Keratinocyte (primary cell): ENCODE data around the gene PKHD1. TPM values are rescaled to one million over a fixed set of nuclear protein-coding genes. Genes with fewer than 3 reads are reported as not detected.

ENCODE experiments used
- DNase-seq: peaks from one replicate; pipeline ENCODE4 v3.0.0-alpha.2; 2011; ENCODE audit warnings: low read depth, missing footprints, low spot score
- FAIRE-seq: peaks from 2 replicates; lab custom pipeline; 2011; peaks lifted over from hg19 to GRCh38; lab: Jason Lieb, UNC
- H2AFZ ChIP-seq: 2 replicates; pipeline ENCODE4 v1.6.0; 2012; ENCODE audit warnings: low read length, control low read depth, inconsistent platforms; ENCODE audit not compliant: control insufficient read depth
- H3K27ac ChIP-seq: 2 replicates; pipeline ENCODE4 v1.5.1; 2011; ENCODE audit warnings: low read length; ENCODE audit not compliant: control insufficient read depth, insufficient read depth
- H3K27me3 ChIP-seq: 3 replicates; pipeline ENCODE4 v1.6.0; 2011; ENCODE audit warnings: low read length; ENCODE audit not compliant: control insufficient read depth, insufficient read depth; ENCODE audit errors: extremely low read depth
- H3K36me3 ChIP-seq, 2 experiments: 2 replicates in 1 of 2; 3 replicates in 1 of 2; pipeline ENCODE4 v1.5.1; 2011; ENCODE audit warnings: low read length in 2 of 2, mild to moderate bottlenecking in 1 of 2; ENCODE audit not compliant: control insufficient read depth in 2 of 2, insufficient read depth in 2 of 2; ENCODE audit errors: extremely low read depth in 1 of 2
- H3K4me1 ChIP-seq: 3 replicates; pipeline ENCODE4 v1.5.1; 2011; ENCODE audit warnings: low read length; ENCODE audit not compliant: control insufficient read depth, insufficient read depth; ENCODE audit errors: extremely low read depth
- H3K4me2 ChIP-seq: 3 replicates; pipeline ENCODE4 v1.6.0; 2011; ENCODE audit warnings: low read depth, low read length; ENCODE audit not compliant: control insufficient read depth, insufficient read depth; ENCODE audit errors: extremely low read depth
- H3K4me3 ChIP-seq, 3 experiments: fragments of 200-600 bp in 1 of 3; sonication (generic) in 1 of 3; 2 replicates in 2 of 3; 3 replicates in 1 of 3; pipeline ENCODE4 v1.5.1; 2011 to 2016; ENCODE audit warnings: low read length in 3 of 3, mild to moderate bottlenecking in 3 of 3, control low read depth in 2 of 3, inconsistent platforms in 1 of 3, low read depth in 1 of 3, mixed read lengths in 1 of 3, mixed run types in 1 of 3, moderate library complexity in 1 of 3; ENCODE audit not compliant: control insufficient read depth in 2 of 3, insufficient read depth in 2 of 3; ENCODE audit errors: extremely low read depth in 1 of 3
- H3K79me2 ChIP-seq: 2 replicates; pipeline ENCODE4 v1.6.0; 2012; ENCODE audit warnings: low read length; ENCODE audit not compliant: control insufficient read depth, insufficient read depth
- H3K9ac ChIP-seq: 3 replicates; pipeline ENCODE4 v1.6.0; 2011; ENCODE audit warnings: low read length; ENCODE audit not compliant: control insufficient read depth, insufficient read depth; ENCODE audit errors: extremely low read depth
- H3K9me1 ChIP-seq: 3 replicates; pipeline ENCODE4 v1.6.0; 2011; ENCODE audit warnings: low read length; ENCODE audit not compliant: control insufficient read depth, insufficient read depth; ENCODE audit errors: extremely low read depth
- H3K9me3 ChIP-seq: 2 replicates; pipeline ENCODE4 v1.5.1; 2012; ENCODE audit warnings: low read depth, low read length; ENCODE audit not compliant: control insufficient read depth
- H4K20me1 ChIP-seq: 3 replicates; pipeline ENCODE4 v1.6.0; 2011; ENCODE audit warnings: low read length; ENCODE audit not compliant: control insufficient read depth, insufficient read depth; ENCODE audit errors: extremely low read depth
- EZH2 ChIP-seq: IDR thresholded peaks from one replicate; pipeline ENCODE4 v1.6.1; 2012; ENCODE audit warnings: inconsistent platforms, mild to moderate bottlenecking, low read length, moderate library complexity
- dilution Hi-C: fragments of 300-500 bp; cut with MboI; formaldehyde crosslinking; loops from one replicate; pipeline ENCODE4 v1.7.0; 2020; ENCODE audit warnings: low sequenced_read_pairs; ENCODE audit not compliant: extremely low pct_ligation_motif_present
- polyA plus RNA-seq, 5 experiments: library from polyadenylated mRNA; depleted of rRNA in 3 of 5; stranded (reverse) in 3 of 5; stranded (forward) in 1 of 5; unstranded in 1 of 5; fragments of >200 nt; gene quantifications; 1 replicate in 1 of 5; 2 replicates in 3 of 5; 3 replicates in 1 of 5; pipeline versions ENCODE4 v1.2.1 to v1.2.3, GENCODE V29; 2011 to 2012; ENCODE audit warnings: missing spikeins in 2 of 5, low read depth in 1 of 5, low replicate concordance in 1 of 5
- TF ChIP-seq, protein P1 (sequence below), 3 experiments: IDR thresholded peaks in 1 of 3; conservative IDR thresholded peaks in 1 of 3; optimal IDR thresholded peaks in 1 of 3; 2 replicates in 2 of 3; 3 replicates in 1 of 3; pipeline versions ENCODE3 to v1.5.1; 2011; ENCODE audit warnings: low read length in 3 of 3, mild to moderate bottlenecking in 3 of 3, moderate library complexity in 2 of 3, control low read depth in 1 of 3, inconsistent platforms in 1 of 3; ENCODE audit not compliant: insufficient read depth in 2 of 3; ENCODE audit errors: extremely low read depth in 1 of 3

Gene PKHD1
- polyA plus RNA-seq, 1 donor (not counting 4 experiments of a cell fraction or from before 2014, with no cell fraction given), result under 0.01 TPM

DNA sequence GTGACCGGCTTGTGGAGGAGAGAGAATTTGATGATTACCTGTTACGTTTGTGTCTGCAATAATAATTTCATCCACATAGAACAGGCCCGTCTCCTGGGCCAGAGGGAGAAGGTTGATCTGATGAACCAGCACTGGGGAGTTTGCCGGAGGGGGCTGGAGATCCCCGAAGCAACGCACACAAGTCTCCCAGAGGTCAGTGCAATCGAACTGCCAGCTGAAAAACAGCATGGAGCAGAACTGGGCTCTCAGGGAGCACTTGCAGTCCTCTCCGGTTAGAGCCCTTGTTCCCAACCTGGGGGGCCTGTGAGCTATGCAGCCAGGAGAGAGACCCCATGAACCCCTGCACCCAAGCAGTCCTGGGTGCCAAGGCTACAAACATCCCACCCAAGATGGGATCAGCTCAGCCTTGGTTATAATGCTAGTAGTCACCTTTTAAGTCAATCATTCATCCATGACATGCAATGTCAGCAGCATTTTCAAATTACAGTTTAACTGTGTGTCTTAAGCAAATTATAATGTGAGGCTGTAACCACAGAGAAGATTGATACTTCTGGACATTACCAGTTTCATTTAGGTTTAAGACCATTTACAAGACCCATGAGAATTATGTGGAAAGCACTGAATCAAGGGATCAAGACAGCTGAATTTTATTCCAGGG is 34.2 kb downstream of the PKHD1 start:
- H3K27ac ChIP-seq, result no peak overlapping the region
- FAIRE-seq (no peak), DNase-seq (no peak)
- dilution Hi-C loops, result no loop called here
- no peaks in the 10 kb centered on the region for H3K9me3 ChIP-seq
- no peaks in the 10 kb centered on the region for H3K79me2 ChIP-seq
- no peak overlapping the region for H2AFZ ChIP-seq
- no peaks in the 10 kb centered on the region for H3K4me1 ChIP-seq
- H3K36me3 ChIP-seq, result no peaks in the 10 kb centered on the region
- no peaks in the 10 kb centered on the region for H3K27me3 ChIP-seq
- TF ChIP-seq, protein P1, sequence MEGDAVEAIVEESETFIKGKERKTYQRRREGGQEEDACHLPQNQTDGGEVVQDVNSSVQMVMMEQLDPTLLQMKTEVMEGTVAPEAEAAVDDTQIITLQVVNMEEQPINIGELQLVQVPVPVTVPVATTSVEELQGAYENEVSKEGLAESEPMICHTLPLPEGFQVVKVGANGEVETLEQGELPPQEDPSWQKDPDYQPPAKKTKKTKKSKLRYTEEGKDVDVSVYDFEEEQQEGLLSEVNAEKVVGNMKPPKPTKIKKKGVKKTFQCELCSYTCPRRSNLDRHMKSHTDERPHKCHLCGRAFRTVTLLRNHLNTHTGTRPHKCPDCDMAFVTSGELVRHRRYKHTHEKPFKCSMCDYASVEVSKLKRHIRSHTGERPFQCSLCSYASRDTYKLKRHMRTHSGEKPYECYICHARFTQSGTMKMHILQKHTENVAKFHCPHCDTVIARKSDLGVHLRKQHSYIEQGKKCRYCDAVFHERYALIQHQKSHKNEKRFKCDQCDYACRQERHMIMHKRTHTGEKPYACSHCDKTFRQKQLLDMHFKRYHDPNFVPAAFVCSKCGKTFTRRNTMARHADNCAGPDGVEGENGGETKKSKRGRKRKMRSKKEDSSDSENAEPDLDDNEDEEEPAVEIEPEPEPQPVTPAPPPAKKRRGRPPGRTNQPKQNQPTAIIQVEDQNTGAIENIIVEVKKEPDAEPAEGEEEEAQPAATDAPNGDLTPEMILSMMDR (optimal IDR thresholded peaks at IDR 0.05 in 1 of 3, IDR thresholded peaks at IDR 0.05 in 1 of 3, conservative IDR thresholded peaks at IDR 0.05 in 1 of 3; ENCODE audit: extremely low read depth in 1 of 3, insufficient read depth in 2 of 3, low read length in 3 of 3), result no peak
- TF ChIP-seq EZH2, result no peak
- no peaks in the 10 kb centered on the region for H4K20me1 ChIP-seq
- H3K4me3 ChIP-seq, result no peak overlapping the region
- no peak overlapping the region for H3K9ac ChIP-seq
- H3K9me1 ChIP-seq, result no peaks in the 10 kb centered on the region
- H3K4me2 ChIP-seq, result no peak overlapping the region

DNA sequence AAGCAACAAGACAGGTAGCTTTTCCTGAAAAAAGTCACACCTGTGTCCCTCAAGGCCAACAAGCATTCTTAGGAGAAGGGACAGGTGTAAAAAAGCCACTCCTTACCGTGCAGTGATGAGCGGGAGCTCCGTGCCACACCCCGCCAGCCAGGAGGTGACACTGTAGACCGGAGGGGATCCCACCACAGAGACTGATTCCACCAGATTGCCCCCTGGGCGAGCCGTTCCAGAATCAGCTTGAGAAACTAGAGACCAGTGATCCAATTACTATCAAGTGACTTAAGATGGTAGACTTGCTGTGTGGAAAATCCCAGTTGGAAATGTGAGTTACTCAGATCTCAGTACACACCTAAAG is 37.4 kb downstream of the PKHD1 start:
- DNase-seq (no peak), FAIRE-seq (no peak)
- no peaks in the 10 kb centered on the region for H3K36me3 ChIP-seq
- H2AFZ ChIP-seq, result no peak overlapping the region
- dilution Hi-C loops, result no loop called here
- H3K9ac ChIP-seq, result no peak overlapping the region
- H3K27me3 ChIP-seq, result no peaks in the 10 kb centered on the region
- H4K20me1 ChIP-seq, result no peaks in the 10 kb centered on the region
- H3K4me2 ChIP-seq, result no peak overlapping the region
- H3K4me3 ChIP-seq, result no peak overlapping the region
- no peaks in the 10 kb centered on the region for H3K4me1 ChIP-seq
- no peaks in the 10 kb centered on the region for H3K9me3 ChIP-seq
- H3K9me1 ChIP-seq, result no peaks in the 10 kb centered on the region
- no peak overlapping the region for H3K27ac ChIP-seq
- no peak for TF ChIP-seq EZH2
- TF ChIP-seq, protein P1 (optimal IDR thresholded peaks at IDR 0.05 in 1 of 3, IDR thresholded peaks at IDR 0.05 in 1 of 3, conservative IDR thresholded peaks at IDR 0.05 in 1 of 3; ENCODE audit: extremely low read depth in 1 of 3, insufficient read depth in 2 of 3, low read length in 3 of 3), result no peak
- no peaks in the 10 kb centered on the region for H3K79me2 ChIP-seq
